Upper lobe of right lung (tissue), 1 donor: ENCODE measurements around the gene CHRNG. TPM values are rescaled to one million over a fixed set of nuclear protein-coding genes. Genes with fewer than 3 reads are reported as not detected.

ENCODE experiments used
- ATAC-seq: fragments of 200-7000 bp; cut with Tn5 transposase; one replicate; pipeline ENCODE4 v1.9.1; 2020; ENCODE audit warnings: mild to moderate bottlenecking, moderate library complexity
- DNase-seq: peaks from one replicate; pipeline ENCODE4 v3.0.0-alpha.2; 2020
- H3K27ac ChIP-seq: fragments of 200-600 bp; one replicate; pipeline ENCODE4 v1.8.0; 2022
- H3K27me3 ChIP-seq: fragments of 200-600 bp; one replicate; pipeline ENCODE4 v1.8.0; 2022; ENCODE audit warnings: mild to moderate bottlenecking
- H3K36me3 ChIP-seq: fragments of 200-600 bp; one replicate; pipeline ENCODE4 v1.8.0; 2022
- H3K4me1 ChIP-seq: fragments of 200-600 bp; one replicate; pipeline ENCODE4 v1.8.0; 2022
- H3K4me3 ChIP-seq: fragments of 200-600 bp; one replicate; pipeline ENCODE4 v1.8.0; 2022; ENCODE audit warnings: mild to moderate bottlenecking
- H3K9me3 ChIP-seq: fragments of 200-600 bp; one replicate; pipeline ENCODE4 v1.8.0; 2022
- intact Hi-C: fragments of 100-400 bp; cut with DNase I; formaldehyde crosslinking; loops from one replicate; pipeline ENCODE4 v1.11.0; 2022
- total RNA-seq: library from RNA; stranded (reverse); fragmentation: NEBNext Ultra II Directional; extraction: Animal tissue kit (Norgen Biotek cat#: 25700); gene quantifications from one replicate; pipeline ENCODE4 v1.2.1, GENCODE V29; 2021
- TF ChIP-seq, protein P1 (sequence below): fragments of 200-600 bp; IDR thresholded peaks from one replicate; pipeline ENCODE4 v1.8.0; 2022; ENCODE audit warnings: antibody characterized with exemption
- donor health status: DM: no; HTN: yes; CAD: no; lungs with severe emphysema.

The CHRNG gene
- total RNA-seq, 1 donor from 2014 or later = not detected

- Histone ChIP-seq H3K9me3 (no peaks in the 10 kb centered on the region), H3K36me3 (no peaks in the 10 kb centered on the region), H3K27ac (no peak overlapping the region), H3K4me1 (peaks cover 4% of the 10 kb centered on the region), H3K4me3 (no peak overlapping the region), H3K27me3 (peaks cover under 1% of the 10 kb centered on the region)
- peak; percentile 52 for DNase-seq
- ATAC-seq = peak; percentile 2
- intact Hi-C loops = no loop called here
- TF ChIP-seq, protein P1, sequence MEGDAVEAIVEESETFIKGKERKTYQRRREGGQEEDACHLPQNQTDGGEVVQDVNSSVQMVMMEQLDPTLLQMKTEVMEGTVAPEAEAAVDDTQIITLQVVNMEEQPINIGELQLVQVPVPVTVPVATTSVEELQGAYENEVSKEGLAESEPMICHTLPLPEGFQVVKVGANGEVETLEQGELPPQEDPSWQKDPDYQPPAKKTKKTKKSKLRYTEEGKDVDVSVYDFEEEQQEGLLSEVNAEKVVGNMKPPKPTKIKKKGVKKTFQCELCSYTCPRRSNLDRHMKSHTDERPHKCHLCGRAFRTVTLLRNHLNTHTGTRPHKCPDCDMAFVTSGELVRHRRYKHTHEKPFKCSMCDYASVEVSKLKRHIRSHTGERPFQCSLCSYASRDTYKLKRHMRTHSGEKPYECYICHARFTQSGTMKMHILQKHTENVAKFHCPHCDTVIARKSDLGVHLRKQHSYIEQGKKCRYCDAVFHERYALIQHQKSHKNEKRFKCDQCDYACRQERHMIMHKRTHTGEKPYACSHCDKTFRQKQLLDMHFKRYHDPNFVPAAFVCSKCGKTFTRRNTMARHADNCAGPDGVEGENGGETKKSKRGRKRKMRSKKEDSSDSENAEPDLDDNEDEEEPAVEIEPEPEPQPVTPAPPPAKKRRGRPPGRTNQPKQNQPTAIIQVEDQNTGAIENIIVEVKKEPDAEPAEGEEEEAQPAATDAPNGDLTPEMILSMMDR = no peak
Measured at GRCh38 chr2:232541195-232541960, 1.9 kb downstream of the CHRNG start.

- Histone ChIP-seq H3K27me3 (no peaks in the 10 kb centered on the region), H3K9me3 (no peaks in the 10 kb centered on the region), H3K27ac (no peak overlapping the region), H3K36me3 (no peaks in the 10 kb centered on the region), H3K4me3 (no peak overlapping the region), H3K4me1 (peaks cover 6% of the 10 kb centered on the region)
- TF ChIP-seq, protein P1 = no peak
- DNase-seq (peak; percentile 33), ATAC-seq (no peak)
- intact Hi-C loops = no loop called here
Measured at GRCh38 chr2:232541961-232542714, 2.6 kb downstream of the CHRNG start.

DNA sequence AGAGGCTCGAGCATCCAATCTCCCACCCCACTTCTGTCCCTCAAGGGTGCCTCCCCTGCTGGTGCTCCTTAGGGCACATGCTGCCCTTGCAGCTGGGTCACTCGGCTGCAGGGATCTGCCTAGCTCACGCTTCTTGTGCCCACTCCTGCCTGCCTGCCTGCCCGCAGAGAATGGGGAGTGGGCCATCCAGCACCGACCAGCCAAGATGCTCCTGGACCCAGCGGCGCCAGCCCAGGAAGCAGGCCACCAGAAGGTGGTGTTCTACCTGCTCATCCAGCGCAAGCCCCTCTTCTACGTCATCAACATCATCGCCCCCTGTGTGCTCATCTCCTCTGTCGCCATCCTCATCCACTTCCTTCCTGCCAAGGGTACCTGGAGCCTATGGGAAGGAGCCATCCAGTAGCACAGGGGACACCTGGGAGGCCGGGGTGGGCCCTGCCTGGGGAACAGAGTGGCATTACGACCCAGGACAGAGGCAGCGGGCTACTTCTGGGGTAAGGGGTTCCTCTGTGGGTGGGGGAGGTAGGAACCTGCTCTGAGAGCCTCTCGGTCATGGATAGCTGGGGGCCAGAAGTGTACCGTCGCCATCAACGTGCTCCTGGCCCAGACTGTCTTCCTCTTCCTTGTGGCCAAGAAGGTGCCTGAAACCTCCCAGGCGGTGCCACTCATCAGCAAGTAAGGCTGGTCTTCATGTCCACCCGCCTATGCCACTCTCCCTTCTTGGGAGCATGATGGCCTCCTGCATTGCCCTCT is 3.4 kb downstream of the CHRNG start:
- TF ChIP-seq, protein P1 = no peak
- no peaks in the 10 kb centered on the region for H3K27me3 ChIP-seq
- H3K4me3 ChIP-seq = no peak overlapping the region
- DNase-seq (peak; percentile 57), ATAC-seq (no peak)
- H3K4me1 ChIP-seq = peaks cover 6% of the 10 kb centered on the region
- no peaks in the 10 kb centered on the region for H3K9me3 ChIP-seq
- H3K27ac ChIP-seq = no peak overlapping the region
- intact Hi-C loops = no loop called here
- no peaks in the 10 kb centered on the region for H3K36me3 ChIP-seq

- no peak for ATAC-seq
- Histone ChIP-seq H3K36me3 (no peaks in the 10 kb centered on the region), H3K27ac (no peak overlapping the region), H3K9me3 (no peaks in the 10 kb centered on the region), H3K4me3 (no peak overlapping the region), H3K4me1 (peaks cover 6% of the 10 kb centered on the region), H3K27me3 (no peaks in the 10 kb centered on the region)
- no peak for DNase-seq
- TF ChIP-seq, protein P1 = no peak
- intact Hi-C loops = no loop called here
Measured at GRCh38 chr2:232543491-232543890, 4.0 kb downstream of the CHRNG start.

- Histone ChIP-seq H3K27ac (no peak overlapping the region), H3K9me3 (no peaks in the 10 kb centered on the region), H3K4me3 (no peak overlapping the region), H3K4me1 (peaks cover 6% of the 10 kb centered on the region), H3K36me3 (no peaks in the 10 kb centered on the region), H3K27me3 (no peaks in the 10 kb centered on the region)
- intact Hi-C loops = no loop called here
- TF ChIP-seq, protein P1 = no peak
- peak; percentile 57 for DNase-seq
- no peak for ATAC-seq
Measured at GRCh38 chr2:232543928-232544631, 4.6 kb downstream of the CHRNG start.
